ENCODE measurements around the gene MINDY4. TPM values are rescaled to one million over a fixed set of nuclear protein-coding genes. Genes with fewer than 3 reads are reported as not detected.

Gene MINDY4
- total RNA-seq, 1 donor from 2014 or later = 15.6 TPM

GRCh38 chr7:30914596-30914995 lies 143.4 kb downstream of the MINDY4 start:
- ATAC-seq (peak; percentile 1), DNase-seq (ENCODE audit: low spot score) (no peak)
- intact Hi-C loops (cut with DNase I) = no loop called here

- ATAC-seq (no peak), DNase-seq (ENCODE audit: low spot score) (no peak)
- intact Hi-C loops (cut with DNase I) = no loop called here
Measured at GRCh38 chr7:30915005-30915601, 143.9 kb downstream of the MINDY4 start.

GRCh38 chr7:30915751-30916150 lies 144.5 kb downstream of the MINDY4 start:
- ATAC-seq (no peak), DNase-seq (ENCODE audit: low spot score) (no peak)
- intact Hi-C loops (cut with DNase I) = no loop called here

- no peak for ATAC-seq
- intact Hi-C loops (cut with DNase I) = no loop called here
Measured at GRCh38 chr7:30916255-30916654, 145.0 kb downstream of the MINDY4 start.

DNA sequence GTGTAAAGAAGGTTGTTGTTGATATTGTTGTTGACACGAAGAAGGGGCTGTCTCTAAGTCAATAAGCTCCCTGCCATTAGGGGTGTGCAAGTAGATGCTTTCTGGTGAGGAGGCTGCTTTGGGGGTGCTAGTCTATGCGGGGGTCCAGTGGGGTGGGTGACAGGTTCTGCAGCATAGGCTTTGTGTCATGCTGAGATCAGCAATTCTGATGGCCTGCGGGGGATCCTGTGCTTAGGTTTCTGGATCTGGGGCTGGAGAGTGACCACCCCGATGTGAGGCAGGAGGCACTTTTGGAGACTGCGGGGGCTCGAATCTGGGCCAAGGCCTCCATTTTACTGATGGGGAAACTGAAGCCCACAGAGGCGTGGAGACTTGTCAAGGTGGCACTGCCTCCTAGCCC lies 145.6 kb downstream of the MINDY4 start:
- DNase-seq (ENCODE audit: low spot score) = no peak
- no peak for ATAC-seq
- intact Hi-C loops (cut with DNase I) = no loop called here

More at GRCh38 chr7:30916255-30916654, 145.0 kb downstream of the MINDY4 start:
- no peak for DNase-seq (ENCODE audit: low spot score)

DNA sequence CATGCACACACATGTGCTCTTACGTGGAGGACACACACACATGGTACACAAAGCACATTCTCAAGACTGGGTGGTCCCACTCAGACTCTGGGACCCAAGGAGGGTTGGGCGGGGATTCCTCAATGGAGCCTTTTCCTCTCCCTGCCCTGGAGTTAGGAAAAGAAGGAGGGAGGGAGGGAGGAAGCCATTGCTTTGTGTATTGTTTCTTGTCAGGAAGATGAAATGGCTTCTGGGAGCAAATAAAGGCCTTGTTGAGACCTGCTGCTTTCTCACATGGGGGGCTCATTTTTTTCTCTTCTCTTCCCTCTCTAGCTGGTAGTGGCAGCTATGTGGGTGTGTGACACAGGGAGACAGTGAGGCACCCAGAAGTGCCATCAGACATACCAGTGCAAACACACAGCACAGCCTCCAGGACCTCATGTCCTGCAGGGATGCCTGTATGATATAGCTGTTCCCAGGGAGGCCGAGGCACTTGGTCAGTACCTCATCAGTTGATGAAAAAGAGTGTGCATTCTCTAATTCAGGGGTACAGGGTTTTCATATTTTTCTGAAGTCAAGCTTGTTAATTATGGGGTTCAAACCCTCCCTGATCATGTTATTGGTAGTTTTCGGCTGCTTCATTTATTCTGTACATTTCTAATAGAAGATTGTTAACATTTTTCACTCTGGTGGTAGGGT lies 146.1 kb downstream of the MINDY4 start:
- intact Hi-C loops (cut with DNase I) = no loop called here
- ATAC-seq (no peak), DNase-seq (ENCODE audit: low spot score) (no peak)

GRCh38 chr7:30918676-30919075 lies 147.5 kb downstream of the MINDY4 start:
- ATAC-seq (no peak), DNase-seq (ENCODE audit: low spot score) (peak; percentile 41)
- intact Hi-C loops (cut with DNase I) = no loop called here

DNA sequence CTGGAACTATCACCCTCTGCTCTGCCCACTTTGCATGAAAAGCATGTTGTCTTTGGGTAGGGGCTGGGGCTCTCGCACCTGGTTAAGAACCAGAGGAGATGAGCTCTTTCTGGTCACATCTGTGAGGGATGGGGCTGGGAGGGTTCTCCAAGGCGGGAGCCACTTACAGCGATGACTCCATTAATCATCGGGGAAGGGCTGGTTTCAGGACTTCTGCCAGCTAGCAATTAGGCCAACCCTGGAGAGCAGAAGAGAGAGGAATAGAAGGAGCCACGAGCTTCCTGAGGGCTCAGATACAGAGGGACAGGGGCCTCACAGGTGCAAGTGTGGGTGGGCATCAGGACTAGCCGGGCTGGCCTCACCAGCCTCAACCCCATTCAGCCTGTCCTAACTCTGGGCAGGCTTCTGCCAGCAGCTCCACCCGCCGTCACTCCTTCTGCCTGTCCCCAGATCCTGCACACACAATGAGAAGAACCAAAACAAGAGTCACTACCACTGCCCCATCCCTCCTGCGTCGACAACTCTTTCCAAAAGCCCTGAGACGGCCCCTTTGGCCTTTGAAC lies 148.9 kb downstream of the MINDY4 start:
- no peak for ATAC-seq
- intact Hi-C loops (cut with DNase I) = no loop called here
- peak; percentile 38 for DNase-seq (ENCODE audit: low spot score)

DNA sequence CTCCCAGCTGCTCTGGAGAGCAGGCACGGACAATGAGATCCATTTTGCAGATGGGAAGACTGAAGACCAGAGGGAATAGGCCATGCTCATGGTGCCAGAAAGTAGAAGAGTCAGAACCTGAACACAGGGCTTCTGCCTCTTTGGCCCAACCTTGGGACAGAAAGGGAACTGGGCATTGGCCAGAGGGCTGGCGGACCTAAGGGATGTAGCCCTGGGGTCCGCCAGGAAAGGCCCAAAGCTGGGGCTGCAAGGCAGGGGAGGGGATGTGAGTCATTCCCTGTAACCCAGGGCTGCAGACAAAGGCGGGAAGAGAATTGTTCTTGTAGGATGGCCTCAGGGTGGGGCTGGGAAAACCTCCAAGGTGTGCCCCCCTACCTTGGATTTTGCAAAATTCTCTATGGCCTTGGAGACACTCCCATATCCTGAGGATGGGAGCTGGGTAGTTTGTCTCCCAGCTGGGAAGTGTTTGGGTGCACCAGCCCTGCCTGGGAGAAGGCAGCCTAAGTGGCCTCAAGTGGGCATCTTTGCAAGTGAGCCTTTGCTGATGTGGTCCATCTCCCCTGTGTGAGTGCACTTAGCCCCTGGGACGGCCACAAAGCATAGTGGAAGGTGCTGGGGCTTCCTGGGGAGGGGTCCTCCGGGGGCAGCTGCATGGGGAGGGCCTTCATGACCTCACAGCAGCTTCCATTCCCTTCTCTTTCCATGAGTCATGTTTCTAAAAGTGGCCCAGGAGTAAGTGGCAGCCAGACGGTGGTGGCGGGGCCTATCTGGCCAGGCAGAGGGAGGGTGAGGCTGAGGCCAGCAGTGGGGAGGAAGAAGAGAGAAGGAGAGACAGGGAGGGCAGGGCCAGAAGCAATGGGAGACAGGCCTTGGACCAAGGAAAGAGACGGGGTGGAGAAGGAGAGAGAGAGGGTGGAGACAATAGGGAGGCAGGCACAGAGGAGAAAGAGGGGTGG lies 149.6 kb downstream of the MINDY4 start:
- intact Hi-C loops (cut with DNase I) = no loop called here
- ATAC-seq (peak; percentile 50), DNase-seq (ENCODE audit: low spot score) (peak; percentile 53)

DNA sequence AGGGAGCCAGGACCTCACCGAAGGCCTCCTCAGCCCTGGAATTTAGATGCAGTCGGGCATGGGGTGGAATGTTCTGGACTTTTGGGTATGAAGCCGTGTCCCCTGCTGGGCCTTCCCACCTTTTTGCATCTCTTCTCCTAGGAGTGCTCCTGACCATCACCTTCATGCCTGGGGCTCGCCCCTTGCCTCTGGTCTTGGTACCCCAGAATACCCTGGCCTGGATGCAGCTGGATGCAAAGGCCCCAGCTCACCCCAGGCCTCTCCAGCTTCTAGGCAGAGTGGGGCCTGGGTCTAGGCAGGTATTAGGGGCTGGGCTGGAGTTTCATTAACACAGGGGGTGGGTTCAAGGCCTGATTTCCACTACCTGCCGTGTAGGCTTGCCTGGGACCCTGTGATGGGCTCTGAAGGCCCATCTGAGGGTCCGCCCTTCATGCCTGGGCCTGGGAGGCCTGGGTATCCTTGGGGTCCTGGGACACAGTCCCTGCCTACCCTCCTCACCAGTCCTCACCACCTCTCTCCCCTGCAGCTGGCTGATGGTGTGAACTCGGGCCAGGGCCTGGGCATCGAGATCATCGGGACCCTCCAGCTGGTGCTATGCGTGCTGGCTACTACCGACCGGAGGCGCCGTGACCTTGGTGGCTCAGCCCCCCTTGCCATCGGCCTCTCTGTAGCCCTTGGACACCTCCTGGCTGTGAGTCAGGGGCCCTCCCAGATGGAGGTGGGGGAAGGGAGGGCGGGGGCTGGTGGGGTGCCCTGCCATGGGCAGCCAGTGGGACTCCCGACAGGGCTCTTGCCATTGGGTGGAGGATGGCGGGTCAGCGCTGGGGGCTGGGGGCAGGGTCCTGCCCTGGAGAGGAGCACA lies 150.6 kb downstream of the MINDY4 start:
- intact Hi-C loops (cut with DNase I) = no loop called here
- no peak for ATAC-seq
- DNase-seq (ENCODE audit: low spot score) = peak; percentile 56

GRCh38 chr7:30922596-30922995 lies 151.4 kb downstream of the MINDY4 start:
- ATAC-seq (no peak), DNase-seq (ENCODE audit: low spot score) (peak; percentile 44)
- intact Hi-C loops (cut with DNase I) = no loop called here

- ATAC-seq (no peak), DNase-seq (ENCODE audit: low spot score) (peak; percentile 52)
- intact Hi-C loops (cut with DNase I) = no loop called here
Measured at GRCh38 chr7:30923009-30923773, 152.0 kb downstream of the MINDY4 start.

DNA sequence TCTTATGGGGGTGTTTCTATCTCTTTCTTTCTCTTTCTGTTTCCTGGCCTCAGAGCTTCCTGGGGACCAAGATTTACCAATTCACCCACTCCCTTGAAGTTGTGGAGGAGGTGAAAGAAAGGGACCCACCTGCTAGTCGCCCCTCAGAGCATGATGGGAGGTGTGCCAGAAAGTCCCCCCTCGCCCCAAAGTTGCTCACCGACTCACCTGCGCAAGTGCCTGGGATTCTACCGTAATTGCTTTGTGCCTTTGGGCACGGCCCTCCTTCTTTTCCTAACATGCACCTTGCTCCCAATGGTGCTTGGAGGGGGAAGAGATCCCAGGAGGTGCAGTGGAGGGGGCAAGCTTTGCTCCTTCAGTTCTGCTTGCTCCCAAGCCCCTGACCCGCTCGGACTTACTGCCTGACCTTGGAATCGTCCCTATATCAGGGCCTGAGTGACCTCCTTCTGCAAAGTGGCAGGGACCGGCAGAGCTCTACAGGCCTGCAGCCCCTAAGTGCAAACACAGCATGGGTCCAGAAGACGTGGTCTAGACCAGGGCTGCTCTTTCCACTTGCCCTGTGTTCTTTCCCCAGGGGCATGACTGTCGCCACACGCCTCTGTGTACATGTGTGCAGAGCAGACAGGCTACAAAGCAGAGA lies 152.7 kb downstream of the MINDY4 start:
- DNase-seq (ENCODE audit: low spot score) (peak; percentile 49), ATAC-seq (no peak)
- intact Hi-C loops (cut with DNase I) = no loop called here

DNA sequence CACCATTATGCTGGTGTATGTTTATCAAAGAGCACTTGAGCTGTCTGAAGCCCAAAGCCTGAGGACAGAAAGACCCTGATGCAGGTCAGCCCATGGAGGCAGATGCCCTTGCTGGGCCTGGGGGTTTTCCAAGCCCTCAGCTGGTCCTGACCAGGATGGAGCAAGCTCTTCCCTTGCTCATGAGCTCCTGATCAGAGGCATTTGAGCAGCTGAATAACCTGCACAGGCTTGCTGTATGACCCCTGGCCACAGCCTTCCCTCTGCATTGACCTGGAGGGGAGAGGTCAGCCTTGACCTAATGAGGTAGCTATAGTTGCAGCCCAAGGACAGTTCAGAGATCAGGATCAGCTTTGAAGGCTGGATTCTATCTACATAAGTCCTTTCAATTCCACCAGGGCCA lies 153.4 kb downstream of the MINDY4 start:
- DNase-seq (ENCODE audit: low spot score) = peak; percentile 42
- intact Hi-C loops (cut with DNase I) = no loop called here

GRCh38 chr7:30925117-30925516 lies 153.9 kb downstream of the MINDY4 start:
- intact Hi-C loops (cut with DNase I) = no loop called here
- DNase-seq (ENCODE audit: low spot score) = no peak
- ATAC-seq = no peak

More for the DNA sequence above, 153.4 kb downstream of the MINDY4 start:
- ATAC-seq = no peak

- intact Hi-C loops (cut with DNase I) = no loop called here
- no peak for ATAC-seq
- peak; percentile 52 for DNase-seq (ENCODE audit: low spot score)
Measured at GRCh38 chr7:30925913-30926312, 154.7 kb downstream of the MINDY4 start.

DNA sequence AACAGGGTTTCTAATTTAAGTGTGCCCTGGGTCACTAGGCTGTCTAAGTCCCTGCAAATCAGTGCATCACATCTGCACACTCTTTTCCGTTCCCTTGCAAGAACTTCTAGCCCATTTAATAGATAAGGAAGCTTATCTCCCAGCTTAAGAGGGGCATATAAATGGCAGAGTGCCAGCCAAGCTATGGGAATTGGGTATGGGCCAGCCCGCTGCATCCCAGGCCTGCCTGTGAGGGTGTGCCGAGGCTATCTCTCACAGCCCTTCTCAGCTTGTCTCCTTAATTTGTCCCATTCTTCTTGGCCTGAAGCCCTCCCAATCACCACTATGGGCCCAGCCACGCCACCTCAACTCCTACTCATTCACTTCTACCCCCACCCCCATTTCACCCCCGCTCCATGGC lies 155.1 kb downstream of the MINDY4 start:
- DNase-seq (ENCODE audit: low spot score) = no peak
- ATAC-seq = no peak
- intact Hi-C loops (cut with DNase I) = no loop called here
